ENCODE results near the gene UCN3.

GRCh38 chr10:5402798-5403197, 38.0 kb downstream of the UCN3 start:
- TF ChIP-seq USF2 (IDR thresholded peaks at IDR 0.05; ENCODE audit: low read depth, low read length) (no peak), CTCF (conservative IDR thresholded peaks at IDR 0.05; ENCODE audit: low read depth, low read length) (no peak), ELK1 (IDR thresholded peaks at IDR 0.05; ENCODE audit: borderline replicate concordance, low read depth, low read length) (no peak), FOS (IDR thresholded peaks at IDR 0.05; ENCODE audit: low read depth, low read length) (no peak), POLR2A (IDR thresholded peaks at IDR 0.05; ENCODE audit: low read depth, low read length) (no peak), RAD21 (IDR thresholded peaks at IDR 0.05; ENCODE audit: low read length) (no peak), MXI1 (IDR thresholded peaks at IDR 0.05; ENCODE audit: borderline replicate concordance, low read depth, low read length) (no peak), SMC3 (IDR thresholded peaks at IDR 0.05; ENCODE audit: low read depth, low read length) (no peak)
